Stimulated activated CD8-positive, alpha-beta memory T cell treated with anti-CD3 and anti-CD28 coated beads, Interleukin-4, amount 100 ng/mL, for 4 hours (primary cell): ENCODE results near the gene TMEM253.
A peak's percentile ranks its signal among the peaks of the same experiment; 100 is the strongest.

Experiments
- DNase-seq, 2 donors: peaks; one replicate each; pipeline ENCODE4 v3.0.0-alpha.2; 2020; ENCODE audit warnings: low read depth in 2 of 2, low spot score in 1 of 2

TMEM253 gene

DNA sequence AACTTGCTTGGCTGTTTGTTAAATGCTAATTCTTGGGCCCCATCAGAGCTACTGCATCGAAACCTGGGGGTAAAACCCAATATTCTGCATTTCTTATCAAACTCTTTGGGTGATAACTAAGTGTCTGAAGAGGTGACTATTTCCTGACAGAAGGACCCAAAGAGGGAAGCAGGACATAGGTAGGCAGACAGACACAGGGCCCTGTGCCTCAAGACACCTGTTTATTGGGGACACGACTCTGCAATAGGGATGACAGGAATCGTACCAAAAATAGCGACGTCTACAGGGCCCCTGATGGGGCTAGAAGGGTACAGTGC, 11.0 kb upstream of the TMEM253 start:
- no peak for DNase-seq

DNA sequence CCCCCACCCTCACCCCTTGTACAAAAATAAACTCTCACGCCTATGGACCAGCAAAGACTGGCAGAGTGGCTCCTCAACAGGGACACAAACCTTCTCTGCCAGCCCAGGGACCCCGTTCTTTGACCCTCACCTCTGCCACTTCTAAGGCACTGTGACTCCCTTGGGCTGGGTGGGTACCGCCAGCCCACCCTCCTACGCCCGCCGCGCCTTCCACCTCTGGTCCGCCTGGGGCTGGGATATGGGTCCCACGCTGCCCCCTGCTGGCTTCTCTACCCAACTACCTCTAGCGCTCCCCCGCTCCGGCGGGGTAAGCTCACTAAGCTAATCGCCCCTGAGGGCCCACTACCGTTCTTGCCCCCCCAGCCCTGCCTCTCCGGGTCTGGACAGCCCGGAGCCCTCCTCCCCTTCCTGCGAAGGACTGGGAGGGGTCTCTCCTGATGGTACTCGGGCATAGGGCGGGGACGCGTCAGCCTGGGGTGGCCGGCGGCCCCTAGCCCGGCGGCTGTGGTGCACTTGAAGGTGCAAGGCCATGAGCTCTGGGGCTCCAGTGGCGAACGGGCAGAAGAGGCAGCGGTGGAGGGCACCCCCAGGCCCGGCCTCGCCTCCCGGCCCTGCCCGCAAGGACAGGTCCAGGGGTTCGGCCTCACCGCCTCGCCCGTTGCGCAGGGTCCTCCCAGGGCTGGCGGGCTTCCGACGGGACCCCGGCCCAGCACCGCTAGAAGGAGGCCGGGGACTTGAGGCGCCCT, 10.5 kb upstream of the TMEM253 start:
- no peak for DNase-seq

DNA sequence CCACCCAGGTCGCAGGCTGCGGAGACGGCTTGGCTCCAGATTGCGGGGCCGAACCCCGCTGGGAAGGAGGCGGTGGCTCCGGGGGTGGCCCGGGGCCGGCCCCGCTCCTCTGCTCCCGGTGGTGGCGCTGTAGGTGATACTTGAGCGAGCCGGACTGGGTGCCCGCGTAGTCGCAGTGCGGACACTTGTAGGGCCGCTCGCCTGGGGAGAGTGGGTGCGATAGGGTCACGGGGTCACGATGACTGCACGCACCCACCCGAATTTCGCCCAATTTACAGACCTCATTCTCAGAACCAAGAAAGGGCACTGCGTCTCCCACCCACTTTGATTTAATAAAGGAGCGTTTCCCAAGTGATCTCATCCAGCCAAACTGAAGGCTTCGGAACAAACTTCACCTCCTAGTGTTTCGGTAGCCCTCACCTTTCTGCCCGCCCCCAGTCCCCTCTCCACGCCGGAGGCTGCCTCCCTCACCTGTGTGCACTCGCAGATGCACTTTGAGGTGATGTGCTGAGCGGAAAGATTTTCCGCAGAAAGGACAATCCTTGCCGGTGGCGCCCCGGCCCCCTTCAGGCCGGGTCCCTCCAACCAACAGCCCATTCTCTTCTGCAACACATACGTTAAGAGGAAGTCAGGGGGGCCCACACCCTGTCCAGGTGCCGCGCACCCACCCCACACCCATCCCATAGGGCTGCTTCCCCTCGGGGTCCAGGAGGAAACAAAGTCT, 9.8 kb upstream of the TMEM253 start:
- DNase-seq: no peak

DNA sequence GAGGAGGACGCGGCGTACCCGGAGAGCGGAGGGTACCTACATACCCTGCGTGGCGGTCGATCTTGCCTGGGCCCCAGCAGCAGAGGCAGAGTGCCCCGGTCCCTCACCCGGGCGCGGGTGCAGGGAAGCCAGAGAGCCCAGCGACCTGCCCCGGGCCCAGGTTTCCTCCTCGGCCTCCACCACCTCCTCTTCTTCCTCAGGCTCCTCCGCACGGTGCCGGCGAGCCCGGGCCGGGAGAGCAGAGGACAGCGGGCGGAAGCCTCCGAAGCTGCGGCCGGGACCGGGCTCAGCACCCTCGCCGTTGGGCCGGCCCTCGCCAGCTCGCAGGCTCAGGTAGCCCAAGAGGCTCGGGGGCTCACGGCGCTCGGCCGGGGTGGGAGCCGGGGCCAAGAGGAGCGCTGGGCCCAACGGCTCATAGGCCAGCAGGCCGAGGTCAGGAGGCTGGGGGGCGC, 9.0 kb upstream of the TMEM253 start:
- DNase-seq: no peak

DNA sequence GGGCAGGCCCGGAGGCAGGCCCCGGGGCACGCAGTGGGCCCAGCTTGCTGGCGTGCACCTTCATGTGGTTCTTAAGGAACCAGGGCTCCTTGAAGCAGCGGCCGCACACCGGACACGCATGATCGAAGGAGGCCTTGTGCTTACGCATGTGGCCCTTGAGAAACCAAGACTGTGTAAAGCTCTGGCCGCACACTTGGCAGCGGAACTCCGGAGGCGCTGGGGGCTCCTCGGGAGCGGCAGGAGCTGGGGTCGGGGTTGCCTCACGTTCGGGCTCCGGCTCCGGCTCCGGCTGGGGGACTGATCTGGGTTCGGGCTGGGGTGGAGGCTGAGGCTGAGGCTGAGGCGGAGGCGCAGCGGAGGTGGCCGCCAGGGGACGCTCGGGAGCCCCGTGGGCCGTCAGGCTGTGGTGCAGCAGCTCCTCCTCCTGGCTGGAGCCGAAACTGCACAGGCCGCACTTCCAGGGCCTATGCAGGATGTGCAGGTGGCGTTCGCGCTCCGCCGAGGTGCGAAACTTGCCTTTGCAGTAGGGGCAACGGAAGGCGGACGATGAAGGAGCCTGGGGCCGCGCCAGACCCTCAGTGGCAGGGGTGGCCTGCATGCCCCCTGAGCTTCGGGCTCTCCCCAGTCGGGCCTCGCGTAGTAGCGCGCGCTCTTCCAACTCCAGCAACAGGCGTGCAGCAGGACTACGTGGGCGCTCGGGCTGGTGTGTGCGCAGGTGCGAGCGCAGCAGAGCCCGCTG, 8.4 kb upstream of the TMEM253 start:
- DNase-seq: peak; percentile 73 to 85

DNA sequence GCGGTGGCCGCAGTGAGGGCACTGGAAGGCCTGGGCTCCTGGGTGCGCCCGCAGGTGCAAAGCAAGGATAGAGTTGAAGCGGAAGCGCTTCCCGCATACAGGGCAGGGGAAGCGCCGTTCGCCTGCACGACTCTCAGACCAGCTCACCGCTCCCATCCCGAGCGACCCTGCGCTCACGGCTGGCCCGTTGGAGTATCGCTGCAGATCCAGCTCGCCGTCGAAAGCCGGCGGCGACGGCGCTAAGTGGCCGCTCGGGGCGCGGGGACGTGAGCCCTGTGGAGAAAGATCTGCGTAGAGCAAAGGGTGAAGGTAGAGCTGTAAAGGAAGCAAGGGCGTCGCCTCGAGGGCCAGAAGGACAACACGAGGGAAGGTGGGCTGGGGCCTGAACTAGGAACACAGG, 7.8 kb upstream of the TMEM253 start:
- DNase-seq: no peak

DNA sequence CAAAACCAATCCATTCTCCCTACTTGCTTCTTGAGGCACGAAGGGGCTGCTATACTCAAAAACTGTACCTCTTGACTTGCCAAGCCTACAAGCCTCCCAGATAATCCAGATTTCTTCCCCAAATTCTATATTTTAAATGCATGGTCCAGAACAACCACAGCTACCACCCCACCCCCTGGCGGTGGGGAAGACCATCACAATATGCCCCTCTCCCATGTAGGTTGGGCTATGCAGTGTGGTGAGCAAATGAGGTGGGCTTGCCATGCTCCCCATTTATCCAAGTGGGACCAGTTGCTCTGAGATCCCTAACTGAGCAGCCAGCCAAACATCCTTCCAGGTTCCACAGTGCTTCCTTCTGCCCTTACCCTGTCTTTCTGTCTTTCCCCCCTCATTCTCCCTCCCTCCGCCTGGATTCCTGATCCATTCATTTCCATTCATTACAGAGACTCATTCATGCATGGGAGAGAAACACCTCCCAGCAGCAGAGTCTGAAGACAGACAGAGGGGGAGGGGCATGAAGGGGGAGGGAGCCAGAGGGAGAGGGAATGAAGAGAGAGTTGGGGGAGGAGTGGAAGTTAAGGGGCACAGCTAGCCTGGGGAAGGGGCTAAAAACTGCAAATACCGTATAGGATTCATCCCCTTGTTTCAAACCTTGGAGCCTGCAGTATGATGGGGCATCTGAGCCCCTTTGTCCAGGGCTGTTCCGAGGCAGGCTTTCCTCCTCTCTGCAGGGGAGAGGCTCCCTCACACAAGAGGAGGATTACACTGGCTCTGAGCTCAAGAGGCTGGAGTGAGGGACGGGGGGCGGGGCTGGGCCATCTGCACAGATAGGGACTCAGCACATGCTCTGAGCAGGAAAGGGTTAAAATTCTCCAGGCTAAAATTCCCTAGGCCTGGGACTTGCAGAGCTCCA, 6.8 kb upstream of the TMEM253 start:
- no peak for DNase-seq

DNA sequence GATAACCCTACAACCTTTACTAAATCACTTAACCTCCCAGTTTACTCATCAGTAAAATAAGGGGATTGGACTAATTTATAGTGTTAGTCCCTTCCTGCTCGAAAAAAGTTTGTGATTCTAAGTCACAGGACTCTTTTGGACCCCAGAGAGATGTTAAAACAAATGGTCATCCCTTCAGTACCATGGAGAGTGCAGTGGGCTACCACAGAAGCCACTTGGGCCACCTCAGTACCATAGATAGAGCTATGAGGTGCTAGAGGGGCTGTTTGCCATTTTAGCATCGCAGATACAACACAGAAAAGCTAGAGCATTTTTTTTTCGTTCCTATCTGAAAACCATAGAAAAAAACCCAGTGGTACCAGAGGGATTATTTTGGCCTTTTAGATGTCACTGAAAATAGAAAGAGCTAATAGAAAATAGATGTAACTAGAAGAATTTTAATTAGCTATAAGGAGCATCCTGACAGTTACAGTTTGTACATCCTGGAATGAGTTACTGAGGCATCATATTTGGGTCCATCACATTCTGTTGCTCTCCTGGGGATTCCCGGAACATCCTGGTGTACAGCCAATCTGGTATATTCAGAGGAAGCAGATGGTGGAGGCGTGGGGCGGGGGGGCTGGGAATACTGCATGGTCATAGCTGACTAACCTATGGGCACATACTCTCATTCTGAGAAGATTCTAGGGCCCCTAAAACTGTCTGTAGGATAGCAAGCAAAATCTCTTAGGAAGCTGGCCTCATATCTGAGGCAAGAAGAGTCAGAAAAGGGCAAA, 5.2 kb upstream of the TMEM253 start:
- DNase-seq: no peak

DNA sequence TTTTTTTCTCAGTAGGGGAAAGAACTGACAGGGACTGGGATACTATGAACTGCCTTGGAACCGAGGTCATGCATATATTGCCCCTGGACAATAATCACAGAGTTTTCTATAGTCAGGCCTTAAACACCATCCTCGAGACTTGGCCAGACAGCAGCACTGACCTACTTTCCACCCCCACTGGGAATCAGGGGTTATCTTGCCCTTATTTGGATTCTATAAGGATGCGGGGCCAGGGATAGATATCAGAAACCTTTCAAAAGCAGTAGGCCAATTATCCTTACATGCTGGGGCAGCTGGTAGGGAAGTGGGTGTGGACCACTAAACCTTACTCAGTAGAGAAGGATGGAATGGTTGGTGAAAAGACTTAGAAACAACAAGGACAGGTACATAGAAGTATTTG, 4.4 kb upstream of the TMEM253 start:
- DNase-seq: no peak

DNA sequence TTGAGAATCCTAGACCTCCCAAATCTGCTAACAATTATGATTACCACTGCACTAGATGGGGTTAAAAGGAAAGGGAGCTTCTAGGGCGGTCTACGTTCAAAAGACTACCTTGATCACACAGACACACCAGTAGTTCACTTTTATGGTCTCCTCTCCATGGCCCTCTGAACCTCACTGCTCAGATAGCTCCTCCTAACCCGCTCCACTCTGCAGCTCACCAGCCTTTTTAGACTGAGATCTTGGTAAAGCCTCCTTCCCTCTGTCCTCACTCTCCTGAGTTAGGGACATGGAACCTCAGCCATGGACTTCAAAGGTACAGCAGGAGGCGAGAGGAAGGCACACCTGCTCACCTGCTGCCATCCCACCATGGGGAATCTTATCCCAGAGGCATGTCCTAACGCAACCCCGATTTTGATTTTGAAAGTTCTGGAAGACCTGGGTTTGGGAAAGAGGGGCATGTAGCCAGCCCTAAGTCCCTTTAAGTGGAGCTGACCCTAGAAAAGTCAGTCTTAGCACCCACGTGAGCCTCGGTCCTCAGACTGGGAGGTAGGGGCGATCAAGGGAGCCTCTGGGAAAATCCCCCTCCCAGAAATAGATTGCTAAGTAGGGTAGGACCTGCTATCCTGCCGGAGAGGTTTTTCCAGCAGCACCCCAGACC, 3.8 kb upstream of the TMEM253 start:
- DNase-seq: no peak

DNA sequence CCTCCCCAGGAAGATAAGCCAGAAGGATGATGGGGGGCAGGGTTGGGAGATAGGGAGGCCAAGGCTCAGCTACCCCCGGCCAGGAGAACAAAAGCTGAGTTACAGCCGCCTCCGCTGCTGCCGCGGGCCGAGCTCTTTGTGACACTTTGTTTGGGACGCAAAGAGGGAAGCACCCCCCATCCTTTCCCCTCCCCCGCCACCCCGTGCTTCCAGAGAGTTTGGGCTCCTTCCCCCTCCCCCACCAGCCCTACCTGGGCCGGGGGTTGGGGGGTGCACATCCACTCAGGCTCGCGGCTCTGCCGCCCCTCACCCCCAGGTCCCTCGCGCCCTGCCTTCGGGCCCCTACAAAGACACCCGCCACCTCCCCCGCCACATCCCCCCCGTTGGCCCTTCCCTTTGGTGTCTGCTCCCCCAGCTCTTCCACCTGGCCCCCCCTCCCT, 3.2 kb upstream of the TMEM253 start:
- no peak for DNase-seq

DNA sequence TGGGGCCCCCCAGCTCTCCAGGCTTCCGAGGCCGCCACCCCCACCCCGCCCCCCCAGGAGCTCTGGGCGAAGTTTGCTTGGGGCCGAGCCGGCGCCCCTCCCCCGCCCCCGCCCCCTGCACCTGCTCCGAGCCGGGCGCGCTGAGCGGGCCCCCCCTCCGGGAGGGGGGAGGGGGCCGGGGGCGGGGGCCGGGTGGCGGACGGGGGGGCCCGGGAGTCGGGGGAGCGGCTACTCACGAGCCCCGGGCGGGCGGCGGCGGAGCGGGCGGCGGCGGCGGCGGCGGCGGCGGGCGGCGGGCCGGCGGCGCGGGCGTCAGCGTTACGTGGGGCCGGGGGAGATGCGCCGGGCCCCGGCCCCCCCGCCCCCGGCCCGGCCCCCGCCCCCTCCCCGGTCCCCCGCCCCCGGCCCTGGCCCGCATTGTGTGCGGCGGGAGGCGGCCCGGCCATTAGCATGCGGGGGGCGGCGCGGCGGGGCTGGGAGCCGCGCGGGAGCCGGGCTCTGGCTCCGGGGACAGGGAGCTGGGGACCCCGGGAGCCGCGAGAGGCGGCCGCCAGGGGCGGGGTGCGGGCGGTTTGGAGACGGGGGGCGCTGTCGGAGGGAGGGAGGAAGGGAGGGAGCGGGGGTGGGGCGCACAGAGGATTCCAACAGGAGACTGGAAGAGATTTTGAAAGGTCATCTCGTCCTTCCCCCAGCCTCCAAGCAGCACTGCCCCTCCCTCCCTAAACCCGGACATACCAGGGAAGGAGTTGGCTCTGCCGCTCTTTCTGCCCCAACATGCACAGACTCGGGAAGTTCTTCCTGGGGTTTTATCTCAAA, 2.6 kb upstream of the TMEM253 start, which contains the start of gene ZNF219:
TSS of gene ZNF219 (minus strand) at position 580 of the 816 bp plus-strand sequence. CDS start 5,064 bp downstream, outside the sequence.
- DNase-seq: no peak

DNA sequence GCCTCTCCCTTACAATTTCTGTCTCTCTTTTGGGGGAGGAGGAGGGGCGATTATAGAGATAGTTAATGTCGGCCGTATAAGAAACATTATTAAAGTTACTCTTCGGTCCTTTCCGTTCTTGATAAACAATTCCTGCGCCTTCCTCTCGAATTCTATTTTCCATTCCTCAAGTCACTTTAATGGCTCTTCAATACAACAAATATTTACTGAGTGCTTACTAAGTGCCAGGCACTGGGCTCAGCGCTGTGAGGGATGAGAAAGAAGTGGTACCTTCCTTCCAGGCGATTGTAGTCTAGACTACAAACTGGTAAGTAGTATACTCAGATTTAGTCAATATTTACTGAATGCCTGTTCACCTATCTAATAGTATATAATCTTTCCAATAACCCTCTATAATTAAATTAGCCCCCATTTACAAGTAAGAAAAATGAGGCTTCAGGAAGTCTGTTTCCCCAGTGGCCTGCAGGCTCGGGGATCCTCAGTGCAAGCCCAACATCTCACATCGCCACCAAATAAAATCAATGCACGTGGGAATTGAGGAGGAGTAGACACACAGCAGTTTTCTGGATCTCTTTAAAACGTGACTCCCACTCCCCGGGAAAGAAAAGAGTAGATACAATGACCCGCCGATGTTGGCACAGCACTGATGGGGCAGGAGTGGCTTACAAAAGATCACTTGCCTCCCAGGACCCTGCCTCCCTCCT, 1.8 kb upstream of the TMEM253 start:
- DNase-seq: no peak

DNA sequence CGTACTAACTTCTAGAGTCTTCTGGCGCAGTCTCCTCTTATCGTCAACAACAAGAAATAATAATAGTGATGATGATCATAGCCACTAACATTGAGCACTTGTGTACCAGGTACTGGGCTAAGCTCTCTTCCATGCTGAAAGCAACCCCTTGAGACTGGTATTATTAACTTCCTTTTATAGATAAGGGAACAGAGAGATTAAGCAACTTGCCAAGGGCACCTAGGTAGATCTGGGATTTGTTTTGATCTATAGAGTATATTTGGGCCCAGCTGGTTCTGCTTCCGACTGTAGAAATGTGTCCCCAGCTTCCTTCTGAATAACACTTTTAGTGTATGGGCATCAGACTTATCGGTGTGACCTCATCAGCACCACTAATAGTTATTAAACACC, 1.3 kb upstream of the TMEM253 start:
- no peak for DNase-seq

DNA sequence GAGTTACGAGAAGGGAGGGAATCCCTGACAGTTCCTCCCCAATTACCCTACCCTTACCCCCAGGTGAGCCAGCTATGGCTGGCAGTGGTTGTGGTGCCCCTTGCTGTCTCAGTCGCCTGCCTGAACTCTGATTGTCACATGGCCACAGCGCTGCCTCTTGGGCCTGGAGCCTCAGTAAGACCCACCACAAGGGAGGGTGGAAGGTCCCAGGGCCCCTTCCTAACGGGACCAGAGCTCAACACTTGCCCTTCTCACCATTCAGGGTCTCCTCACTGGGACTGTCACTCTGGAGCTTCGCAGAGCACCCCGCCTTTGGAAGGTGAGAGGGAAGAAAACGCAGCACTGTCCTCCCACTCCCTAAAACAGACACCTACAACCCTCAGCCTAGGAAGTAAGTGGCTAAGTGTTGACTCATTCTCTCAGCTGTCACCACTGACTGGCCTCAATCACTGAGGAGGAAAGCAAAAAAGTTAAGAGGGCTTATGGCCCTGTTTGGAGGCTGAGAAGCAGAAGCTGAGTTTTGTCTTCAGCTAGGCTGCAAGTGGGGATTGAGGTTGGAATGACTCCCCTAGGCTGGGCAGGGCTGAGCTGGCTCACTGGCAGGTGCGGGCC, 1.0 kb downstream of the TMEM253 start:
- DNase-seq: no peak

DNA sequence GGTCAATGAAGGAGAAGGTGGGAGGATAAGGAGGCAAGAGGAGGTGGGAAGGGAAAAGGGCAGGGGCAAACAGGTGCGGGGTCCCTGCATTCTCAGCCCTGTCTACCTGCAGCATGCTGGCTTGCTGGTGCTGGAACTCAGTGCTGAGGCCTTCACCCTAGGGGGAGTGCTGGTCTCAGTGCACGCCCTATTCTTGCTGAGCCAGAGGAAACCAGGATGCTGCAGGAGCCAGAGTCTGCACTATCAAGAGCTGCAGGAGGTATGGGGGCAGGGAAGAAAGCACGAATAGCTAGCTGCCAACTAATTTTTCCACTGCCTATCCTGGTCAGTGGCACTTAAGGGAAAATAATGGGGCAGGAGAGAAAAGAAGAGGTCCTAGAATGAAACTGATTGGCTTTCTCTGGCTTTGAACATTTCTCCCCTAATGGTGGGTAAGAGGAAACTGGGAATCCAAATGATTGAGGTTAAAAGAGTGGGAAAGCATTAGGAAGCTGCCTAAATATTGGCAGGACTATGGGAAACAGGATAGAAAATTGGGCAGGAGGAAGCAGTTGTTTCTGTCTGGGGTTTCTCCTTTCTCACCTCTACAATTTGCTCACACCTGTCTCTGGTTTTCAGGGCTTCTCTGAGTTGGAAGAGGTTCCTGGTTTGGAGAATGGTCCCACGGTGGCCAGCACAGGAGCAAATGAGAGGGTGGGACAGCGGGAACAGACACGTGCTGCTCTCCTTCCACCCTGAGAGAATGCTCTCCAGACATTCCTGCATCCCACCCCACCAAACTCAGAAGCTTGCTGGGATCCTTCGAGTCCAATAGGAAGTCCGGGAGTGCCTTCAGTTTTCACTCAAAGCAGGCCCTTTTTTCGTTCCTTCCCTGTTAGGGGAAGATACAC, 1.9 kb downstream of the TMEM253 start:
- DNase-seq: no peak

DNA sequence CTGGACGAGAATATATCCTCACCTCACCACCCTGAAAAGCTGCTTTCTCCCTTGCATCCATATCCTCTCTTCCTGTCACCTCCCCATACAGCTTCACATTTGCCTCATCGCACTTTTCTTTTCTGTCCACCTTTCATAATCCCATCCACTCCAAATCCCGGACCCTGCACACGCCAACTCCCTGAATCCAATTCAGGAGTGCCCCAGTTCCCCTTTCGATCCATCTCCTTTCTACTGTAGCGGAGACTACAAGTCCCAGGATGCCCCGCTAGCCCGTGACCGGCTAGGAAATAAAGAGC, 2.5 kb downstream of the TMEM253 start:
- DNase-seq: no peak
